ENCODE measurements around the gene CETN1.

The CETN1 gene

GRCh38 chr18:615773-616172, 35.6 kb downstream of the CETN1 start:
- Histone ChIP-seq H3K4me2 (ENCODE audit: low read length) (peak overlapping the region; percentile 84), H3K4me1 (ENCODE audit: low read length) (peaks cover 28% of the 10 kb centered on the region), H3K9me3 (ENCODE audit: insufficient read depth, low read length) (no peaks in the 10 kb centered on the region), H3K79me2 (ENCODE audit: low read length) (no peaks in the 10 kb centered on the region), H3K9ac (ENCODE audit: low read length) (peak overlapping the region; percentile 64), H3K4me3 (ENCODE audit: low read length) (peak overlapping the region; percentile 52), H3K27me3 (ENCODE audit: low read depth, low read length) (peaks cover 9% of the 10 kb centered on the region), H2AFZ (ENCODE audit: low read depth, low read length) (0 out of 2 replicates have a peak overlapping the region, but pooled peaks have one; percentile 12), H3K27ac (ENCODE audit: low read length) (peak overlapping the region; percentile 98), H4K20me1 (ENCODE audit: insufficient read depth, low read length) (no peaks in the 10 kb centered on the region), H3K36me3 (replicated peaks; ENCODE audit: low read depth, low read length) (no peaks in the 10 kb centered on the region)
- no peak for TF ChIP-seq EZH2phosphoT487 (IDR thresholded peaks at IDR 0.05; ENCODE audit: low read depth)
- TF ChIP-seq, protein P1, sequence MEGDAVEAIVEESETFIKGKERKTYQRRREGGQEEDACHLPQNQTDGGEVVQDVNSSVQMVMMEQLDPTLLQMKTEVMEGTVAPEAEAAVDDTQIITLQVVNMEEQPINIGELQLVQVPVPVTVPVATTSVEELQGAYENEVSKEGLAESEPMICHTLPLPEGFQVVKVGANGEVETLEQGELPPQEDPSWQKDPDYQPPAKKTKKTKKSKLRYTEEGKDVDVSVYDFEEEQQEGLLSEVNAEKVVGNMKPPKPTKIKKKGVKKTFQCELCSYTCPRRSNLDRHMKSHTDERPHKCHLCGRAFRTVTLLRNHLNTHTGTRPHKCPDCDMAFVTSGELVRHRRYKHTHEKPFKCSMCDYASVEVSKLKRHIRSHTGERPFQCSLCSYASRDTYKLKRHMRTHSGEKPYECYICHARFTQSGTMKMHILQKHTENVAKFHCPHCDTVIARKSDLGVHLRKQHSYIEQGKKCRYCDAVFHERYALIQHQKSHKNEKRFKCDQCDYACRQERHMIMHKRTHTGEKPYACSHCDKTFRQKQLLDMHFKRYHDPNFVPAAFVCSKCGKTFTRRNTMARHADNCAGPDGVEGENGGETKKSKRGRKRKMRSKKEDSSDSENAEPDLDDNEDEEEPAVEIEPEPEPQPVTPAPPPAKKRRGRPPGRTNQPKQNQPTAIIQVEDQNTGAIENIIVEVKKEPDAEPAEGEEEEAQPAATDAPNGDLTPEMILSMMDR (IDR thresholded peaks at IDR 0.05; ENCODE audit: low read depth, low read length) = no peak

DNA sequence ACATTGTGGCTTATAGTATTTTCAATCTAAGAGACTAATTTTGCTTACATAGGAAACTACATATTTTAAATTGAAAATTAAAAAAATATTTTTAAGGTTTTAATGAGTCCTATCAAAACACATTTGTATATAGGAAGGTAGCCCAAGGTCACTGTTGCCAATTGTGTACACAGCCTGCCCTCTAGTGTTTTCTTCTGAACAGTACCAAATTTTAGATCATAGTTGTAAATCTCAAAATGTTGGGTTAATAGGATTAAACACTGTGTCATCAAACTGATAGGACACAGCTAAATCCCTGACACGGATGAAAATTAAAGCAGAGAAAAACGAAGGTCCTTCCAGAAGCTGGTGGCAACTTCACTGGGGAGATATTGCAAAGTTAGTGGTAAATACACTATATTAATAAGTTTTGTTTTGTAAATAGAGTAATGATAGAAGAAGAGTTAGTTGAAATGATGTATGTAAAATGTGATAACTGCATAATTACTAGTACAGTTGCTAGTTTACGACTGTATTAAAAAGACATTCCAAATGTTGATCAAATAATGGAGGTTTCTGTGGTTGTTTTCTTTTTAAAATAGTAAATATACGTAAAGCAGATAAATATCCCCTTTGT, 36.3 kb downstream of the CETN1 start:
- Histone ChIP-seq H3K4me1 (ENCODE audit: low read length) (peaks cover 34% of the 10 kb centered on the region), H3K79me2 (ENCODE audit: low read length) (no peaks in the 10 kb centered on the region), H3K27ac (ENCODE audit: low read length) (peak overlapping the region; percentile 98), H4K20me1 (ENCODE audit: insufficient read depth, low read length) (no peaks in the 10 kb centered on the region), H3K9ac (ENCODE audit: low read length) (peak overlapping the region; percentile 64; the same call in 1 of the 2 replicates), H3K9me3 (ENCODE audit: insufficient read depth, low read length) (no peaks in the 10 kb centered on the region), H3K36me3 (replicated peaks; ENCODE audit: low read depth, low read length) (no peaks in the 10 kb centered on the region), H3K27me3 (ENCODE audit: low read depth, low read length) (peaks cover 9% of the 10 kb centered on the region), H2AFZ (ENCODE audit: low read depth, low read length) (no peak overlapping the region), H3K4me3 (ENCODE audit: low read length) (peak overlapping the region; percentile 52), H3K4me2 (ENCODE audit: low read length) (peak overlapping the region; percentile 84)
- TF ChIP-seq, protein P1 (IDR thresholded peaks at IDR 0.05; ENCODE audit: low read depth, low read length) = peak; percentile 77
- TF ChIP-seq EZH2phosphoT487 (IDR thresholded peaks at IDR 0.05; ENCODE audit: low read depth) = no peak

- no peak for TF ChIP-seq EZH2phosphoT487 (IDR thresholded peaks at IDR 0.05; ENCODE audit: low read depth)
- TF ChIP-seq, protein P1 (IDR thresholded peaks at IDR 0.05; ENCODE audit: low read depth, low read length) = no peak
- Histone ChIP-seq H3K9ac (ENCODE audit: low read length) (no peak overlapping the region), H3K27me3 (ENCODE audit: low read depth, low read length) (peaks cover 9% of the 10 kb centered on the region), H3K4me1 (ENCODE audit: low read length) (peaks cover 40% of the 10 kb centered on the region), H2AFZ (ENCODE audit: low read depth, low read length) (no peak overlapping the region), H3K27ac (ENCODE audit: low read length) (no peak overlapping the region), H3K4me2 (ENCODE audit: low read length) (no peak overlapping the region), H3K36me3 (replicated peaks; ENCODE audit: low read depth, low read length) (no peaks in the 10 kb centered on the region), H4K20me1 (ENCODE audit: insufficient read depth, low read length) (no peaks in the 10 kb centered on the region), H3K4me3 (ENCODE audit: low read length) (no peak overlapping the region), H3K9me3 (ENCODE audit: insufficient read depth, low read length) (no peaks in the 10 kb centered on the region), H3K79me2 (ENCODE audit: low read length) (no peaks in the 10 kb centered on the region)
Observed at GRCh38 chr18:617970-618504, 37.9 kb downstream of the CETN1 start.

DNA sequence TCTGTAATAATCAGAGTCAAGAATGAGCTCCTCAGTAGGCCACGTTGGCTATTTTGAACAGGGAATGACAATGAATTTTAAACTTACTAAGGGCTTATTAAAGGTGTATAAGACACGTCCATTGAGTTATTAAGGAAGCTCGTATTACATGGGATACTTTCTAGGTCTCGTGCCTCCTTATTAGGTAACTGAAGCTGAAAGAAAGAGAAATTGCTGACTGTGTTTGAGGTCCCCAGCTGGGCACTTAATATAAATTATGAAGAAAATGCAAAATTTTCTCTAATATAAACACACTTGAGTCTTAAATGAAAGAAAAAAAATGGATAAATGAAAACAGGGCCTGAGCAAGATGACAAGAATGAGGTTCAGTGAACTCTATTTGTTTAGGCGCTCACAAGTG, 38.4 kb downstream of the CETN1 start:
- TF ChIP-seq EZH2phosphoT487 (IDR thresholded peaks at IDR 0.05; ENCODE audit: low read depth) = no peak
- TF ChIP-seq, protein P1 (IDR thresholded peaks at IDR 0.05; ENCODE audit: low read depth, low read length) = no peak
- H3K4me2 ChIP-seq (ENCODE audit: low read length) = no peak overlapping the region
- no peak overlapping the region for H3K4me3 ChIP-seq (ENCODE audit: low read length)
- H4K20me1 ChIP-seq (ENCODE audit: insufficient read depth, low read length) = no peaks in the 10 kb centered on the region
- H3K4me1 ChIP-seq (ENCODE audit: low read length) = peaks cover 40% of the 10 kb centered on the region
- no peaks in the 10 kb centered on the region for H3K36me3 ChIP-seq (replicated peaks; ENCODE audit: low read depth, low read length)
- no peaks in the 10 kb centered on the region for H3K79me2 ChIP-seq (ENCODE audit: low read length)
- no peak overlapping the region for H2AFZ ChIP-seq (ENCODE audit: low read depth, low read length)
- no peaks in the 10 kb centered on the region for H3K9me3 ChIP-seq (ENCODE audit: insufficient read depth, low read length)
- peaks cover 9% of the 10 kb centered on the region for H3K27me3 ChIP-seq (ENCODE audit: low read depth, low read length)
- H3K9ac ChIP-seq (ENCODE audit: low read length) = no peak overlapping the region
- no peak overlapping the region for H3K27ac ChIP-seq (ENCODE audit: low read length)
